ENCODE measurements around the gene TNFRSF1B. TPM values are rescaled to one million over a fixed set of nuclear protein-coding genes. Genes with fewer than 3 reads are reported as not detected.

The TNFRSF1B gene
- total RNA-seq, 1 donor from 2014 or later, result 14.8 TPM

Other genes with a start within 250 kb of the TNFRSF1B start
- 38.3 and 58.3 TPM in 2 replicates for gene KIAA2013, start 240.6 kb upstream of the TNFRSF1B start, total RNA-seq
- gene PLOD1, start 232.3 kb upstream of the TNFRSF1B start, total RNA-seq, result 138 and 192 TPM in 2 replicates
- 54.6 and 66.4 TPM in 2 replicates for gene MFN2, start 186.5 kb upstream of the TNFRSF1B start, total RNA-seq
- gene MIIP, start 147.5 kb upstream of the TNFRSF1B start, total RNA-seq, result 27.5 and 31.1 TPM in 2 replicates
- gene TNFRSF8, start 103.7 kb upstream of the TNFRSF1B start, total RNA-seq, result under 0.01 TPM in 1 of 2 replicates, not detected in the other
- gene VPS13D, start 63.0 kb downstream of the TNFRSF1B start, total RNA-seq, result 22.9 and 28.4 TPM in 2 replicates